Thoracic aorta (tissue), 2 donors: ENCODE measurements around the gene RIPK1. TPM values are rescaled to one million over a fixed set of nuclear protein-coding genes. Genes with fewer than 3 reads are reported as not detected.

Experiments used
- ATAC-seq: fragments of 150-250 bp; one replicate; pipeline ENCODE4 v1.8.0; 2017; ENCODE audit warnings: low read depth; ENCODE audit not compliant: insufficient number of reproducible peaks, low FRiP score
- DNase-seq: peaks from one replicate; pipeline ENCODE4 v3.0.0-alpha.2; 2020; ENCODE audit warnings: low spot score
- H3K27ac ChIP-seq, 2 donors: fragments of 200-600 bp; sonication (generic); 1 replicate in 1 of 2; 2 replicates in 1 of 2; pipeline ENCODE4 v1.5.1; 2016; ENCODE audit warnings: mild to moderate bottlenecking in 2 of 2, moderate library complexity in 2 of 2
- H3K27me3 ChIP-seq: fragments of 200-600 bp; sonication (generic); replicated peaks from 2 replicates; pipeline ENCODE4 v1.6.0; 2016; ENCODE audit warnings: mild to moderate bottlenecking; ENCODE audit not compliant: insufficient read depth
- H3K36me3 ChIP-seq: fragments of 200-600 bp; sonication (generic); one replicate; pipeline ENCODE4 v1.5.1; 2016
- H3K4me1 ChIP-seq, 2 donors: fragments of 200-600 bp; sonication (generic); 1 replicate in 1 of 2; 2 replicates in 1 of 2; pipeline versions ENCODE4 v1.5.1 to v1.6.0; 2016; ENCODE audit warnings: low read depth in 2 of 2, mild to moderate bottlenecking in 1 of 2; ENCODE audit not compliant: control insufficient read depth in 1 of 2
- H3K4me3 ChIP-seq: fragments of 200-600 bp; sonication (generic); 2 replicates; pipeline ENCODE4 v1.5.1; 2016; ENCODE audit warnings: mild to moderate bottlenecking
- H3K9me3 ChIP-seq: fragments of 200-600 bp; sonication (generic); 2 replicates; pipeline ENCODE4 v1.5.1; 2016
- total RNA-seq, 2 donors: library from RNA; depleted of rRNA; stranded (reverse); fragments of >200 nt; gene quantifications; one replicate each; pipeline versions ENCODE4 v1.1.0 to v1.2.3, GENCODE V29; 2016
- TF ChIP-seq, protein P1 (sequence below): fragments of 200-600 bp; sonication (generic); IDR thresholded peaks from one replicate; pipeline ENCODE4 v1.5.1; 2019; ENCODE audit warnings: antibody characterized with exemption

RIPK1 gene
- total RNA-seq, 2 donors from 2014 or later, result 17.2 to 44.5 TPM

DNA sequence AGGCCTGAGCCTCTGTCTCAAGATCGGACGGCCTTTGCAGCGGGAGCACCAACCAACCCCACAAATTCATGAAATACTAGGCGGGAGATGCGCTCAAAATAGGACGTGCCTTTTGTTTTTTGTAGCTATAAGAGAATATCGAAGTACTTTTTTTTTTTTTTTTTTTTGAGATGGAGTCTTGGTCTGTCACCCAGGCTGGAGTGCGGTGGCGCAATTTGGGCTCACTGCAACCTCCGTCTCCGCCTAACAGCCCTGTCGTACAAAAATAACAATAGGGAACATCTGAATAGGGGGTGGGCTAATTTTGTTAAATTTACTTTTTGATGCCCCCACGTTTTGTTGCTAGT lies 94.9 kb downstream of the RIPK1 start:
- TF ChIP-seq, protein P1, sequence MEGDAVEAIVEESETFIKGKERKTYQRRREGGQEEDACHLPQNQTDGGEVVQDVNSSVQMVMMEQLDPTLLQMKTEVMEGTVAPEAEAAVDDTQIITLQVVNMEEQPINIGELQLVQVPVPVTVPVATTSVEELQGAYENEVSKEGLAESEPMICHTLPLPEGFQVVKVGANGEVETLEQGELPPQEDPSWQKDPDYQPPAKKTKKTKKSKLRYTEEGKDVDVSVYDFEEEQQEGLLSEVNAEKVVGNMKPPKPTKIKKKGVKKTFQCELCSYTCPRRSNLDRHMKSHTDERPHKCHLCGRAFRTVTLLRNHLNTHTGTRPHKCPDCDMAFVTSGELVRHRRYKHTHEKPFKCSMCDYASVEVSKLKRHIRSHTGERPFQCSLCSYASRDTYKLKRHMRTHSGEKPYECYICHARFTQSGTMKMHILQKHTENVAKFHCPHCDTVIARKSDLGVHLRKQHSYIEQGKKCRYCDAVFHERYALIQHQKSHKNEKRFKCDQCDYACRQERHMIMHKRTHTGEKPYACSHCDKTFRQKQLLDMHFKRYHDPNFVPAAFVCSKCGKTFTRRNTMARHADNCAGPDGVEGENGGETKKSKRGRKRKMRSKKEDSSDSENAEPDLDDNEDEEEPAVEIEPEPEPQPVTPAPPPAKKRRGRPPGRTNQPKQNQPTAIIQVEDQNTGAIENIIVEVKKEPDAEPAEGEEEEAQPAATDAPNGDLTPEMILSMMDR, result no peak
- Histone ChIP-seq H3K36me3 (no peaks in the 10 kb centered on the region), H3K4me3 (peak overlapping the region; percentile 94), H3K27ac (peak overlapping the region; percentile 94), H3K27me3 (no peaks in the 10 kb centered on the region), H3K9me3 (no peaks in the 10 kb centered on the region), H3K4me1 (peaks cover 4 to 11% of the 10 kb centered on the region in 2 donors)
- DNase-seq (no peak), ATAC-seq (no peak)

DNA sequence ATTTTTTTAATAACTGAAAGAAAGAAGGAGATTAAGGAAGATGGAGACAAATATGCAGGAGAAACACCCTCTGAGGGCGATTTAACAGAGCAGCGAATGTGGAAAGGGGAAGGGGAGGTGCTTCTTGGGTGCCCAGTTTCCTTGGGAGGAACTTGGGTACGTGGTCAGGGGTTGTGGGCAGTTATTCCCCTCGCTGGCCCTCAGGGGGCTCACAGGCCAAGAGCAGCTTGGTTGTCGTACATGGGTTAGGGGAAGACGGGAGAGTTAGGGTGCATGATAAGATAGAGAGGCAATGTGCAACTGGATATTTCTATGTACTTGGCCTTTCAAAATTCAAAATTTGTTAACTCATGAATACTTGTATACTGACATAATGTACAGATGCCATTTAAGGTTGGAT lies 96.1 kb downstream of the RIPK1 start:
- DNase-seq (no peak), ATAC-seq (no peak)
- Histone ChIP-seq H3K27ac (no peak overlapping the region), H3K9me3 (no peaks in the 10 kb centered on the region), H3K4me1 (peaks cover 4 to 5% of the 10 kb centered on the region in 2 donors), H3K27me3 (no peaks in the 10 kb centered on the region), H3K36me3 (no peaks in the 10 kb centered on the region), H3K4me3 (no peak overlapping the region)
- TF ChIP-seq, protein P1, result no peak

Other genes with a start within 250 kb of the RIPK1 start
- gene SERPINB1, start 226.6 kb upstream of the RIPK1 start, total RNA-seq, result 10 to 100 TPM; 41.0 to 62.3 TPM
- gene SERPINB9, start 165.2 kb upstream of the RIPK1 start, total RNA-seq, result 10 to 100 TPM; 15.7 to 24.0 TPM
- 100 to 1,000 TPM; 161 to 180 TPM for gene SERPINB6, start 96.9 kb upstream of the RIPK1 start, total RNA-seq
- gene NQO2, start 68.6 kb upstream of the RIPK1 start, total RNA-seq, result 10 to 100 TPM; 23.0 to 25.7 TPM
- 1 to 10 TPM; 3.8 to 4.2 TPM for gene BPHL, start 50.2 kb downstream of the RIPK1 start, total RNA-seq
- 10 to 100 TPM; 30.8 to 70.4 TPM for gene TUBB2A, start 89.0 kb downstream of the RIPK1 start, total RNA-seq
- 1 to 10 TPM; 1.8 to 3.2 TPM for gene TUBB2B, start 159.2 kb downstream of the RIPK1 start, total RNA-seq
- gene PSMG4, start 190.5 kb downstream of the RIPK1 start, total RNA-seq, result 10 to 100 TPM; 19.4 to 29.0 TPM